ENCODE measurements around the gene GLIPR2.

Gene GLIPR2

DNA sequence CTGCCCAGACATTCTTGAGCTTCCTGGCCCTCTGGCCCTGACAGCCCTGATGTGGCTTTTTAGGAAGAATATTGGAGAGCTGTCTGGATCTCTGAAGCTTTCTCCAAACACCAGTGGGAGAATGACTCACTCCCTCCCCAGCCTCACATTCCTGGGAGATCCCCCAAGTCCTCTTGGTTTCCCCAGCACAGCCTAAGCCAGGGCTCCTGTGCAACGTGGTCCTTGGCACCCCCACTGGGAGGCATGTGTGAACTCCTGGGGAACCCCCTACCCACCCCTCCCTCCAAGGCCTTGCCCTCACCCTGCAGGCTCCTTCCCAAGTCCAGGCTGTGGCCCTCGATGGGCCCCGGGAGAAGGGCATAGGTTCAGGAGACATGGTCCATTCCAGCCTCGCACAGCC, 12.7 kb downstream of the GLIPR2 start:
- no peak for TF ChIP-seq CTCF (IDR thresholded peaks at IDR 0.05; ENCODE audit: borderline replicate concordance, insufficient read depth, low read depth, low read length)
- H3K4me3 ChIP-seq (ENCODE audit: low read depth, low read length), result no peak overlapping the region

- TF ChIP-seq CTCF (IDR thresholded peaks at IDR 0.05; ENCODE audit: borderline replicate concordance, insufficient read depth, low read depth, low read length), result no peak
- H3K4me3 ChIP-seq (ENCODE audit: low read depth, low read length), result no peak overlapping the region
Observed at GRCh38 chr9:36150574-36151315, 14.2 kb downstream of the GLIPR2 start.

- no peak for TF ChIP-seq CTCF (IDR thresholded peaks at IDR 0.05; ENCODE audit: borderline replicate concordance, insufficient read depth, low read depth, low read length)
- peak overlapping the region; percentile 25 for H3K4me3 ChIP-seq (ENCODE audit: low read depth, low read length)
Observed at GRCh38 chr9:36151316-36152210, 15.0 kb downstream of the GLIPR2 start.

- TF ChIP-seq CTCF (IDR thresholded peaks at IDR 0.05; ENCODE audit: borderline replicate concordance, insufficient read depth, low read depth, low read length), result no peak
Observed at GRCh38 chr9:36152741-36153438, 16.4 kb downstream of the GLIPR2 start.

GRCh38 chr9:36153746-36154145, 17.2 kb downstream of the GLIPR2 start:
- no peak for TF ChIP-seq CTCF (IDR thresholded peaks at IDR 0.05; ENCODE audit: borderline replicate concordance, insufficient read depth, low read depth, low read length)
- H3K4me3 ChIP-seq (ENCODE audit: low read depth, low read length), result no peak overlapping the region

More at GRCh38 chr9:36152741-36153438, 16.4 kb downstream of the GLIPR2 start:
- H3K4me3 ChIP-seq (ENCODE audit: low read depth, low read length), result no peak overlapping the region

DNA sequence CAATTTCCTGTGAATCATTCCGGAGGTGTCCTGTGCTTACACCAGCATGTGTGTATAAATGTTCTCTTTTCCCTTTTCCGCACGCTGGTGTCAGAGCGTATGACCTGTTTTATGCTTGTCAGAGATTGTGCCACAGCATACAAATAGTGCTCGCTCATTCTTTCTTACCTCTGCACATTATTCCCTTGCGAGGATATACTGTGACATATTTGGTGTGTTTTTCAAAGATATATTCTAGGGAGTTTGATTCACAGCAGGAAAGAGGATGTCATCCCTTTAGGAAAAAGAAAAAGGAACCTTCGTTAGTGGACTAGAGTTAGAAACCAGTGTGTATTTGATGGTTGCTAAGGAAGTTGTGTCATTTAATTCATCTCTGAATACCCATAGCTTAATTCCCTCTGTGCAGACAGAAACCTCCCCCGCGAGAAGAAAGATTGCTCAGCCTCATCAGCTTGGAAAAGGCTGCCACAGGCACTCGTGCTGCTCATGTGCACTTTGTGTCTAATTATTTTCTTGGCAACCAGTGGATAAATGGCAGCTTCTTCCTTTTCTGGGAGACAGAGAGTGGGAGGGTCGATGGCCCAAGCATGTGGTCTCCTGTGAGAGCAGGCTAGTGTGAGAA, 17.9 kb downstream of the GLIPR2 start:
- no peak overlapping the region for H3K4me3 ChIP-seq (ENCODE audit: low read depth, low read length)
- no peak for TF ChIP-seq CTCF (IDR thresholded peaks at IDR 0.05; ENCODE audit: borderline replicate concordance, insufficient read depth, low read depth, low read length)
